RPMI8226 (cell line): ENCODE data around the gene KHK.
A peak's percentile ranks its signal among the peaks of the same experiment; 100 is the strongest.
"Not testable (repeated sequence)": the region's sequence is repeated elsewhere in the genome, so short reads cannot be mapped to it uniquely, and the experiment has no call there.

Experiments
- DNase-seq: peaks from one replicate; pipeline ENCODE4 v3.0.0-alpha.2; 2015

KHK gene

DNA sequence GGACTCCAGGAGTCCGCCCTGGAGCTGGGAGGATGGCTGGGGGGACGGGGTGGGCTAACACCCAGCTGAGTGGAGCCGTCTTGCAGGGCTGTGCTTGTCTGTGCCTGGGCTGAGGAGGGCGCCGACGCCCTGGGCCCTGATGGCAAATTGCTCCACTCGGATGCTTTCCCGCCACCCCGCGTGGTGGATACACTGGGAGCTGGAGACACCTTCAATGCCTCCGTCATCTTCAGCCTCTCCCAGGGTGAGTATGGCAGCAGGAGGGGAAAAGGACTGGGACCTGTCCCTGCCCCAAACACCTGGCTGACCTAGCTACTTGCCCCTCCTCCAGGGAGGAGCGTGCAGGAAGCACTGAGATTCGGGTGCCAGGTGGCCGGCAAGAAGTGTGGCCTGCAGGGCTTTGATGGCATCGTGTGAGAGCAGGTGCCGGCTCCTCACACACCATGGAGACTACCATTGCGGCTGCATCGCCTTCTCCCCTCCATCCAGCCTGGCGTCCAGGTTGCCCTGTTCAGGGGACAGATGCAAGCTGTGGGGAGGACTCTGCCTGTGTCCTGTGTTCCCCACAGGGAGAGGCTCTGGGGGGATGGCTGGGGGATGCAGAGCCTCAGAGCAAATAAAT lies 12.9 kb downstream of the KHK start:
- no peak for DNase-seq

GRCh38 chr2:27100036-27100435 lies 13.5 kb downstream of the KHK start:
- DNase-seq, result no peak

- DNase-seq, result no peak
Measured at GRCh38 chr2:27102329-27102728, 15.8 kb downstream of the KHK start.

DNA sequence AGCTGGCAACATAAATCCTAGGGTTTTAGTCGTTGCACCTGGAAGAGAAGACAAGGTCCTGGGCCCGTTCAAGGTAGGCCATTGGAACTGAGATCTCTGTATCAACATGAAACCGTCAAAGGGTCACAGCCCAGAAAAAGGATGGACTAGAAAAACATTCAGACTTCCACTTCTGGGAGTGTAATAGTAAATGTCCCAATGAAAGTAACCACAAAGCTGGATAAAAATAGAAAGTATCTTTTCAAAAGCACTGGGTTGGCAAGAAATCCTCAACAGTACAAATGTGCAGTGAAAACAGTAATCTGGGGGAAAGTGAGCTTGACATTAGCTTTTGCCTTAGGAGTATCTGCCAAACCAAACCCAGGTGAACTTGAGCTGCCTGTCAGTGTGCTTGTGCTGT lies 19.4 kb downstream of the KHK start:
- DNase-seq, result peak; percentile 68

GRCh38 chr2:27108221-27108620 lies 21.6 kb downstream of the KHK start:
- no peak for DNase-seq

DNA sequence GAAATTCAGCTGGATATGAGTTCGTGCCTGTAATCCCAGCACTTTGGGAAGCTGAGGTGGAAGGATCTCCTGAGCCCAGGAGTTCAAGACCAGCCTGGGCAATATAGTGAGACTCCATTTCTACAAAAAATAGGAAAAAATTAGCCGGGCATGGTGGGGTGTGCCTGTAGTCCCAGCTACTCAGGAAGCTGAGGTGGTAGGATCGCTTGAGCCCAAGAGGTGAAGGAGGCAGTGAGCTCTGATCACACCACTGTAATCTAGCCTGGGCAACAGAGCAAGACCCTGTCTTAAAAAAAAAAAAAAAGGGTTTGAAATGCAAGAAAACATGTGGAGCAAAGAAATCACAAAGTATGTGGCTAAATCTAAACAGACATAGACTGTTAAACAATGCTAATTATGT lies 22.5 kb downstream of the KHK start:
- DNase-seq, result no peak

- not testable (repeated sequence) for DNase-seq
Measured at GRCh38 chr2:27110603-27111352, 24.2 kb downstream of the KHK start.

- DNase-seq, result not testable (repeated sequence)
Measured at GRCh38 chr2:27111392-27112078, 25.0 kb downstream of the KHK start.

- no peak for DNase-seq
Measured at GRCh38 chr2:27115519-27115918, 28.9 kb downstream of the KHK start.

DNA sequence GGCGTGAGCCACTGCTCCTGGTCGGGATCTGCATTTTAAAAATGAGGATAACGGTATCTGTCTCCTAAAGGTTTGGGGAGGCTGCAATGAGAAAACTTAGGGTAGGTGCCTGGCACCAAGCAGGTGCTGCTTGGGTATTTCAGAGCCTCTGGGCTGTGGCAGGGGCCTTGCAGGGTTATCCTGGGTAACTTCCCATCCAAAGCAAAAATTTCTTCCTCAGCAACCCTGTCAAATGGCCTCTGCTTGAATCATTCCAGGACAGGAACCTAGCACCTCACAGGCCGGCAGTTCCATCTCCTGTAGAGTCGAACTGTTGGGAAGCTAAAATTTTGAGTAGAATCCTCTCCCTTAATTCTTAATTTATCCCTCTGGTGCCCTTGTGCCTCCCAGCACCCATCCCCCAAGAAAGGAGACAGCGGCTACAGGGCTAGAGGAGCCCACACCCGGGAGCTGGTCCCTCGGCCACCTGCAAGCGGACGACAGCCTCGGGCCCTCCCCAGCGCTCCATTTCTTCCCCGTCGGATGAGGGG lies 31.5 kb downstream of the KHK start:
- DNase-seq, result no peak

- DNase-seq, result no peak
Measured at GRCh38 chr2:27118525-27119329, 32.2 kb downstream of the KHK start, which contains the start of gene CGREF1. Gene CGREF1, minus strand, starts transcription at chr2:27119128. Its CDS starts 14,762 bp downstream, at chr2:27104366.

DNA sequence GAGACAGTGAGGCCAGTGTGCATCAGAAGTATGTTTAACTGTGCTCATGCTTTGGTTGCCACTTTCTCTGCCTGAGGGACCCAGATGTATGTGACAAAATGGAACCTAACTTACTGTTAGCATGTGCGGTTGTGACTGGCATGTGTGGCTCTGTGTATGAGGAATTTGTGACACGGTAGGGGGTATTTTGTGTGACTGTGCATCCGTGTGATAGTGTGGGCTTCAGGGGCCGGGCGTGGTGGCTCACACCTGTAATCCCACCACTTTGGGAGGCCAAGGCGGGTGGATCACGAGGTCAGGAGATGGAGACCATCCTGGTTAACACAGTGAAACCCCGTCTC lies 32.7 kb downstream of the KHK start:
- not testable (repeated sequence) for DNase-seq

GRCh38 chr2:27121906-27122305 lies 35.3 kb downstream of the KHK start:
- DNase-seq, result no peak

DNA sequence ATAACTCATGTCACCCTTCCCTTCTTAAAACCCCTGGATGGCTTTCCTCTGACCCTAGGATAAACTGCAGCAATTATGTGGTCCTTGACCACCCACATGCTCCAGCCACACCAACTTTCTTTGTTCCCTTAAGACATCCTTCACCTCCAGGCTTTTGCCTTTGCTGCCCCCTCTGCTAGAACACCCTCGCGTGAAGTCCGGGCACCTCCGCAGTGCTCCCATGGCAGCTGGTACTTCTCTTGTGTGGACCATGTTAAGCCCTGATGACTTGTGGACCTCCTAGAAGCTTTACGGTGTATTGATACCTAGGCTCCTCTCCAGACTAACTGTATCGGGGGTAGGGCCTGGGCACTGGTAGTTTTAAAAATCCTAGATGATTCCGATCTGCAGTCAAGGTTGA lies 36.2 kb downstream of the KHK start:
- no peak for DNase-seq

GRCh38 chr2:27123302-27124150 lies 37.0 kb downstream of the KHK start, which contains the start of gene ABHD1:
Gene ABHD1, plus strand, starts transcription at chr2:27123815. Its CDS starts 134 bp downstream, at chr2:27123949.
- peak; percentile 75 for DNase-seq

- DNase-seq, result no peak
Measured at GRCh38 chr2:27125104-27125503, 38.5 kb downstream of the KHK start.

- no peak for DNase-seq
Measured at GRCh38 chr2:27126252-27126710, 39.7 kb downstream of the KHK start.

DNA sequence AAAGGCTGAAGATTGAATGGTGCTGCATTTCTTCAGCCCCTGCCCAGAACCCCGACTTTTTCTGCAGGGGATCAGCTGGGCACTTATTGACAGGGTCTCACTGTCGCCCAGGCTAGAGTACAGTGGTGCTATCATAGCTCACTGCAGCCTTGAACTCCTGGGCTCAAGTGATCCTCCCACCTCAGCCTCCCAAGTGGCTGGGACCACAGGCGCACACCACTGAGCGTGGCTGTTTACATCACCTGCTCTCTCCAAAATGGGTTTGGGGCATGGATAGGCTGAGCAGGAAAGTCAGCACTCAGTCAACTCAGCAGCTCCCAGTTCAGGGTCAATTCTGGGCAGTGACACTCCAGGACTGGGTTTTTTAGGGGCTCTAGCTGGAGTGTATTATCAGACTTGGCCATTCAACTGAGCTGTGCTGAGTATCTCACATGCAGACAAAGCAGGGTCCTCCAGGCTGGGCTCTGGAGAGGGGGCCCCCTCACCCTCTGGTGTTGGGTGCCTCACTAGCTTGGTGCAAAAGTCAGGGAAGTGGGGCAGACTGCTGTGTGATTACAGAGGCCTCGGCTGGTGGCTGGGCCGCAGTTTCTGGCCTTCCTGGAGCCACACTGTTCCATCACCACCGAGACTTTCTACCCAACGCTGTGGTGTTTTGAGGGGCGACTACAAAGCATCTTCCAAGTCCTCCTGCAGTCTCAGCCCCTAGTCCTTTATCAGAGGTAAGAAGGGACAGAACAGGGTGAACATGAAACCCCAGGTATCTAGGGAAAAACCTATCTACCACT lies 41.5 kb downstream of the KHK start:
- no peak for DNase-seq

DNA sequence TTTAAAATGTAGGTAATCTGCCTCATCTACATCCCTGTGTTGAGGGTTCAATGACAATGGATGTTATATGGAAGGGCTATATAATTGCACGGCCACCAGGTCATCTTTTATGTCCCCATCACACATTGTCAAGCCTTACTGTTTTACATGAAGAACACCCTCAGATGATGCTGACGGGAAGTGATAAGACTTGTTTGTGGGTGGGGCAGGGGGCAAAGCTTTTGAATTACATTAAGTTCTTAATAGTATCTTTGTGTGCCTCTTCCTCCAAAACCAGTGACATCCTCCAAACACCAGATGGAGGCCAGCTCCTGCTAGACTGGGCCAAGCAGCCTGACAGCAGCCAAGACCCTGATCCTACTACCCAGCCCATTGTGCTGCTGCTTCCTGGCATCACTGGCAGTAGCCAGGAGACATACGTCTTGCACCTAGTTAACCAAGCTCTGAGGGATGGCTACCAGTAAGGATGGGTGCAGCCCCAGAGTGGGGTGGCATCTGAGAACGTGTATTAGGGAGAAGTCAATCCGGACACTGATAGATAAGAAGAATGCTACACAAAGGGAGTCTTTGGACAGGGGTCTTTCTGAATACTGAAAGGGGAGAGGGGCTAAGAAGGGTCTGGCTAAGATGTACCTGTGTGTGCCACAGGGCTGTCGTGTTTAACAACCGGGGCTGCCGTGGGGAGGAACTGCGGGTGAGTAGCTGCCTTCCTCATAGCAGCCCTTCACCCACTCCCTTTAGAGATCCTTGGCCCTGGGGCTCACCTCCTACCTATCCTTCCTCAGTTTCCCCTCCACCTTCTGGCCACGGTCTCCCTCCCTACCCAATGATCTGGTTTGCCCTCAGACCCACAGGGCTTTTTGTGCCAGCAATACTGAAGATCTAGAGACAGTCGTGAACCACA lies 42.3 kb downstream of the KHK start:
- DNase-seq, result no peak

- no peak for DNase-seq
Measured at GRCh38 chr2:27130396-27130795, 43.8 kb downstream of the KHK start.
